ENCODE measurements around the gene IDE.
"Not testable (repeated sequence)": the region's sequence is repeated elsewhere in the genome, so short reads cannot be mapped to it uniquely, and the experiment has no call there.

Gene IDE

GRCh38 chr10:92450896-92451295 is 123.0 kb downstream of the IDE start:
- no peaks in the 10 kb centered on the region for H3K27me3 ChIP-seq (ENCODE audit: low read depth)
- peaks cover 11% of the 10 kb centered on the region for H3K36me3 ChIP-seq (replicated peaks)
- in situ Hi-C loops (cut with MboI; ENCODE audit: low sequenced_read_pairs), result no loop called here
- no peaks in the 10 kb centered on the region for H3K4me1 ChIP-seq
- DNase-seq (ENCODE audit: low spot score in 2 of 2), result no peak
- no peaks in the 10 kb centered on the region for H3K9me3 ChIP-seq
- H3K4me3 ChIP-seq, result no peak overlapping the region

DNA sequence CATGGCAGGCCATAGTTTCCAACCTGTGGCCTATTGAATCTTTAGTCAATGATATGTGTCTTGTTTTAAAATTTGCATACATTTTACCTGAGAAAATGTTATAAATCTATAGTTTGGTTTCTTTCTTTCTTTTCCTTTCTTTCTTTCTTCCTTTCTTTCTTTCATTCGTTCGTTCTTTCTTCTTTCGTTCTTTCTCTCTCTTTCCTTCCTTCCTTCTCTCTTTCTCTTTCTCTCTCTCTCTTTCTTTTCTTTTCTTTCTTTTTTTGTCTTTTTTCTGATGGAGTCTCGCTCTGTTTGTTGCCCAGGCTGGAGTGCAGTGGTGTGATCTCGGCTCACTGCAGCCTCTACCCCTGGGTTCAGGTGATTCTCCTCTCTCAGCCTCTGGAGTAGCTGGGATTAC is 133.3 kb downstream of the IDE start:
- H3K36me3 ChIP-seq (replicated peaks), result no peaks in the 10 kb centered on the region
- H3K27me3 ChIP-seq (ENCODE audit: low read depth), result no peaks in the 10 kb centered on the region
- H3K4me3 ChIP-seq, result no peak overlapping the region
- in situ Hi-C loops (cut with MboI; ENCODE audit: low sequenced_read_pairs), result no loop called here
- no peak for DNase-seq (ENCODE audit: low spot score in 2 of 2)
- no peaks in the 10 kb centered on the region for H3K9me3 ChIP-seq
- H3K4me1 ChIP-seq, result no peaks in the 10 kb centered on the region

- H3K4me3 ChIP-seq, result no peak overlapping the region
- H3K36me3 ChIP-seq (replicated peaks), result no peaks in the 10 kb centered on the region
- DNase-seq (ENCODE audit: low spot score in 2 of 2), result no peak
- in situ Hi-C loops (cut with MboI; ENCODE audit: low sequenced_read_pairs), result no loop called here
- H3K4me1 ChIP-seq, result no peaks in the 10 kb centered on the region; the same call in 1 of the 2 replicates
- no peaks in the 10 kb centered on the region for H3K9me3 ChIP-seq
- H3K27me3 ChIP-seq (ENCODE audit: low read depth), result no peaks in the 10 kb centered on the region
Measured at GRCh38 chr10:92438220-92438619, 135.7 kb downstream of the IDE start.

DNA sequence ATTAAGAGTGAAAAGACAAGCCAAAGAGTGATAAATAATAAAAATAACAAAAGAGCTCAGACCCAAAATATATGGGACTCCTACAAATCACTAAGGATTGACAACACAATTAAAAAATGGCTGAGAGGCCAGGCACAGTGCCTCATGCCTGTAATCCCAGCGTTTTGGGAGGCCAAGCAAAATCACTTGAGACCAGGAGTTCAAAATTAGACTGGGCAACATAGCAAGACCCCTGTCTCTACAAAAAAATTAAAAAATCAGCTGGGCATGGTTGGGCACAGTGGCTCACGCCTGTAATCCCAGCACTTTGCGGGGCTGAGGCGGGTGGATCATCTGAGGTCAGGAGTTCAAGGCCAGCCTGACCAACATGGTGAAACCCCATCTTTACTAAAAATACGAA is 137.3 kb downstream of the IDE start:
- Histone ChIP-seq H3K4me3 (no peak overlapping the region), H3K36me3 (replicated peaks) (no peaks in the 10 kb centered on the region), H3K27me3 (ENCODE audit: low read depth) (no peaks in the 10 kb centered on the region), H3K4me1 (no peaks in the 10 kb centered on the region; the same call in 1 of the 2 replicates), H3K9me3 (no peaks in the 10 kb centered on the region)
- no peak for DNase-seq (ENCODE audit: low spot score in 2 of 2)
- in situ Hi-C loops (cut with MboI; ENCODE audit: low sequenced_read_pairs), result no loop called here

DNA sequence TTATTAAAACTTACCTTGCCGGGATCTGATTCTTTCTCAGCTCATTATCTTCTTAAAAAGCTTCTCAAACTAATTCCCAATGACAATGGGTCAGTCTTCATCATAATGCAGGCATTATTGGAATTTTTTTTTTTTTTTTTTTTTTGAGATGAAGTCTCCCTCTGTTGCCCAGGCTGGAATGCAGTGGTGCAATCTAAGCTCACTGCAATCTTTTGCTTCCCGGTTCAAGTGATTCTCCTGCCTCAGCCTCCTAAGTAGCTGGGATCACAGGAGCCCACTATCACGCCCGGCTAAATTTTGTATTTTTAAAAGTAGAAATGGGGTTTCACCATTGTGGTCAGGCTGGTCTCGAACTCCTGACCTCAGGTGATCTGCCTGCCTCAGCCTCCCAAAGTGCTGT is 137.8 kb downstream of the IDE start:
- H3K4me3 ChIP-seq; H3K36me3 ChIP-seq (replicated peaks); in situ Hi-C loops (cut with MboI; ENCODE audit: low sequenced_read_pairs); DNase-seq (ENCODE audit: low spot score in 2 of 2); H3K4me1 ChIP-seq; H3K27me3 ChIP-seq (ENCODE audit: low read depth); H3K9me3 ChIP-seq: not testable (repeated sequence)

GRCh38 chr10:92434385-92434784 is 139.5 kb downstream of the IDE start:
- Histone ChIP-seq H3K4me1 (no peaks in the 10 kb centered on the region; the same call in 1 of the 2 replicates), H3K9me3 (no peaks in the 10 kb centered on the region), H3K4me3 (no peak overlapping the region), H3K27me3 (ENCODE audit: low read depth) (no peaks in the 10 kb centered on the region), H3K36me3 (replicated peaks) (no peaks in the 10 kb centered on the region)
- in situ Hi-C loops (cut with MboI; ENCODE audit: low sequenced_read_pairs), result loop anchor here (5.0 kb wide), 1 partner anchor 352 kb away; no protein-coding TSS in a partner anchor
- no peak for DNase-seq (ENCODE audit: low spot score in 2 of 2)

DNA sequence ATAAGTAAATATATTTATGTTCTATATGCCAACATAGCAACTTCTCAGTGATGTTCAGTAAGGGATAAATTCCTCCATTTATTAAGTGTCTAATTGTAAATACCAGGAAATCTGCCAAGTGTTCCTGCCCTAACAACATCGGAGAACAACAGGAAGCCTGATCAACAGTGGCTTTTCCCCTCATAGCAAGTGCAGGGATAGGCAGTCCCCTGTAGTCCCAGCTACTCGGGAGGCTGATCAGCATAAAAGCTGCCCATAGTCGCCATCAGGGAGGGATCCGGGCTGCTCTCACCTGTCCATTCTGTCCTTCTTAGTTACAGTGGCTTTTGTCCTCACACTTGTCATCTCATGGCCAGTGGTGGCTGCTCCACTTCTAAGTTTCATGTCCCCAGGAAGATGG is 141.3 kb downstream of the IDE start:
- no peak for DNase-seq (ENCODE audit: low spot score in 2 of 2)
- in situ Hi-C loops (cut with MboI; ENCODE audit: low sequenced_read_pairs), result loop anchor here (5.0 kb wide), 1 partner anchor 350 kb away; no protein-coding TSS in a partner anchor
- Histone ChIP-seq H3K27me3 (ENCODE audit: low read depth) (no peaks in the 10 kb centered on the region), H3K4me3 (no peak overlapping the region), H3K9me3 (no peaks in the 10 kb centered on the region), H3K36me3 (replicated peaks) (no peaks in the 10 kb centered on the region), H3K4me1 (no peaks in the 10 kb centered on the region; the same call in 1 of the 2 replicates)

GRCh38 chr10:92430103-92430502 is 143.8 kb downstream of the IDE start:
- no peak overlapping the region for H3K4me3 ChIP-seq
- no peaks in the 10 kb centered on the region for H3K27me3 ChIP-seq (ENCODE audit: low read depth)
- no peaks in the 10 kb centered on the region for H3K9me3 ChIP-seq
- no peak for DNase-seq (ENCODE audit: low spot score in 2 of 2)
- no peaks in the 10 kb centered on the region for H3K36me3 ChIP-seq (replicated peaks)
- no peaks in the 10 kb centered on the region; the same call in 1 of the 2 replicates for H3K4me1 ChIP-seq
- in situ Hi-C loops (cut with MboI; ENCODE audit: low sequenced_read_pairs), result loop anchor here (5.0 kb wide), 1 partner anchor 348 kb away; no protein-coding TSS in a partner anchor

GRCh38 chr10:92421550-92421949 is 152.3 kb downstream of the IDE start:
- Histone ChIP-seq H3K27me3 (ENCODE audit: low read depth) (no peaks in the 10 kb centered on the region), H3K4me1 (no peaks in the 10 kb centered on the region), H3K36me3 (replicated peaks) (no peaks in the 10 kb centered on the region), H3K4me3 (no peak overlapping the region), H3K9me3 (no peaks in the 10 kb centered on the region)
- in situ Hi-C loops (cut with MboI; ENCODE audit: low sequenced_read_pairs), result no loop called here
- DNase-seq (ENCODE audit: low spot score in 2 of 2), result no peak

- no peaks in the 10 kb centered on the region for H3K27me3 ChIP-seq (ENCODE audit: low read depth)
- H3K4me1 ChIP-seq, result no peaks in the 10 kb centered on the region
- no peak for DNase-seq (ENCODE audit: low spot score in 2 of 2)
- no peaks in the 10 kb centered on the region for H3K36me3 ChIP-seq (replicated peaks)
- no peaks in the 10 kb centered on the region for H3K9me3 ChIP-seq
- no peak overlapping the region for H3K4me3 ChIP-seq
- in situ Hi-C loops (cut with MboI; ENCODE audit: low sequenced_read_pairs), result no loop called here
Measured at GRCh38 chr10:92420546-92421275, 153.2 kb downstream of the IDE start.

DNA sequence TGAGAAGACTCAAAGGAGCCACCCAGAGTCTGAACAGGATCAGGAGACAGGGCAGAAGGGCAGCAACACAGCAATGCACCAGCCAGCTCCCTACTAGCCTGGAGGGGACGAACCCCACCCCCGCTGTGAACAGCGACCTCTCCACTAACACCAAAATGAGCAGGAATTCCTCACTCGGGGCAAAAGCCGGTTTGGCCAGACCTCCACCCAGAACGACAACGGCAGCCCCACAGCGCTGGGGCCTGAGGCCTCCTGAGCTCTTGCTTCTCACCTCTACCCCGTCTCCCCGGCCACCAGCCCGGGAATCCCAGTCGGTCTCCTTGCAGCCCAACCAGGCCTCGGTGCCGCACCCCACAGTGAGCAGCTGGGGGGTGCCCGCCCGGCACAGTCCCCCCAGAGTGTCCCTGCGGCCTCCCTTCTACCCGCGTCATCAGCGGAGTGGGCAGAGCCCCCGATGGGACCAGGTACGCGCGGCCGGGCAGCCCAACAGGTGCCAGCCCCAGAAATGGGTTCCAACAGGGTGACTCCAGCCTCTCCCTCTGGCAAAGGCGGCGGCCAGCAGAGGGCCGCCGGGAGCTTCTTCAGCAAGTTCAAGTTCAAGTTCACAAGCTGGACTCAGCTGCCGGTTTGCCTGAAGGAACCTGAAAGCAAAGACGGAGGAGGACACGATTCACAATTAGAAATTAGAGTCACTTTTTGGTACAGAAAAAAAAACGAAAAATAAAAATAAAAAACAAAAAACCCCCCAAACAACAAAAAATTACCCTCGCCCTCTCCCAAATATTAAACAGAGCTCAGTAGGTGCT is 153.9 kb downstream of the IDE start:
- Histone ChIP-seq H3K36me3 (replicated peaks) (no peaks in the 10 kb centered on the region), H3K4me3 (no peak overlapping the region), H3K27me3 (ENCODE audit: low read depth) (no peaks in the 10 kb centered on the region), H3K4me1 (no peaks in the 10 kb centered on the region), H3K9me3 (no peaks in the 10 kb centered on the region)
- in situ Hi-C loops (cut with MboI; ENCODE audit: low sequenced_read_pairs), result no loop called here
- DNase-seq (ENCODE audit: low spot score in 2 of 2), result no peak

GRCh38 chr10:92418891-92419290 is 155.0 kb downstream of the IDE start:
- in situ Hi-C loops (cut with MboI; ENCODE audit: low sequenced_read_pairs), result no loop called here
- no peaks in the 10 kb centered on the region for H3K4me1 ChIP-seq

DNA sequence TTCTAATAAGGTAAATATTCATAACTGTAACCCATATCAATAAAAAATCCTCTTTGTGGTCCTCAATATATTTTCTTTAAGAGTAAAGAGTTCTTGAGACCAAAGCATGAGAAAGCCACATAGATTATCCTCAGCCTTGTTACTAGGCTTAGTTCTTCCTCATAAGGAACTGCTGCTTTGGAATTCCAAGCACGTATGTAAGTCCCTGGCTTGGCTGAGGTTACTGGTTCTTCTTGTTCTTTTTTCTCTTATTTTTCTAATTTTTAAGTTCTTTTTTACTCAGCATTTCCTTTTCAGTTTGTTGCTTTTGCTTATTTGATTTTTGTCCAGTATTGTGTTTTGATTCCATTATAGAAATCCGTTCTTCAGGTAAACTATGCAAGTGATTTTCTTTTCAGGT is 155.7 kb downstream of the IDE start:
- Histone ChIP-seq H3K27me3 (ENCODE audit: low read depth) (no peaks in the 10 kb centered on the region), H3K4me3 (no peak overlapping the region), H3K36me3 (replicated peaks) (no peaks in the 10 kb centered on the region), H3K4me1 (no peaks in the 10 kb centered on the region), H3K9me3 (no peaks in the 10 kb centered on the region)
- no peak for DNase-seq (ENCODE audit: low spot score in 2 of 2)
- in situ Hi-C loops (cut with MboI; ENCODE audit: low sequenced_read_pairs), result no loop called here

More at GRCh38 chr10:92418891-92419290, 155.0 kb downstream of the IDE start:
- Histone ChIP-seq H3K9me3 (no peaks in the 10 kb centered on the region), H3K4me3 (no peak overlapping the region), H3K27me3 (ENCODE audit: low read depth) (no peaks in the 10 kb centered on the region), H3K36me3 (replicated peaks) (no peaks in the 10 kb centered on the region)
- no peak for DNase-seq (ENCODE audit: low spot score in 2 of 2)

DNA sequence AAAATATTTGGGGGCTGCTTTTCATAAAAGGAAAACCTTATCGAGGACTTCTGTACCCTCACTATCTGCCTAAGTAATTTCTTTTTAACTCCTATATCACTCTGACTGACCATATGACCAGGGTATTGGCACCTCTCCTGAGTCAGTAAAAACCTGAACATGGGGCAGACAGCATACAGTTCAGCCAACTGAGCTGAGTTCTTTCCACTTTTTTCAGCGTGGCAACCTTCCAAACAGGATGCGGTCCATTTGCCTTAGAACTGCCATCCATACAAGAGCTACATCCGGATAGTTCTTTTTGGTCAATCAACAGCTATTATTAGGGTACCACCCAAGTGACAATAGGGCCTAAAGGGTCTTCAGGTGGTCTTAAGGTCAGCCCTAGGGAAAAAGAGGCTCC is 160.4 kb downstream of the IDE start:
- H3K9me3 ChIP-seq, result no peaks in the 10 kb centered on the region
- no peaks in the 10 kb centered on the region for H3K4me1 ChIP-seq
- DNase-seq (ENCODE audit: low spot score in 2 of 2), result no peak
- in situ Hi-C loops (cut with MboI; ENCODE audit: low sequenced_read_pairs), result no loop called here
- H3K36me3 ChIP-seq (replicated peaks), result no peaks in the 10 kb centered on the region
- H3K27me3 ChIP-seq (ENCODE audit: low read depth), result no peaks in the 10 kb centered on the region
- H3K4me3 ChIP-seq, result no peak overlapping the region

Data from HAP-1 (cell line).